ENCODE results near the gene RASAL2.
A peak's percentile ranks its signal among the peaks of the same experiment; 100 is the strongest.
"Not testable (repeated sequence)": the region's sequence is repeated elsewhere in the genome, so short reads cannot be mapped to it uniquely, and the experiment has no call there.

Gene RASAL2

DNA sequence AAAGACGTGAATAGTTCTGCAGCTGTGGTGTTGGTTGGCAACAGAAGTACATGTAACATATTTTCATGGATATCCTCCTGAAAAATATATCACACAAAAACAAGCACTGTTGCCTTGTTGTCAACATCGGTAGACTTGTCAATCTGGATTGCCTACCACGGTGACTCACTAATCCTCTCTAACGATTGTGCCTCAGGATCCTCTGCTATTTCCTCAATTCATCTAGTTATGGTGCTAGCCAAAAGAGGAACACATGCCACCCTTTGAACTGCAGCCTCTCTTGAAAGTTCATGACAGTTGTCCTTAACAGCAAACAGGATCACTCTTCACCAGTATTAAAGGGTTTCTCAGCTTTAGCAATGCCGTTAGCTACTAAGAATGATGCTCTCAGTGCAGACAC is 25.7 kb downstream of the RASAL2 start:
- DNase-seq (ENCODE audit: low spot score): no peak

DNA sequence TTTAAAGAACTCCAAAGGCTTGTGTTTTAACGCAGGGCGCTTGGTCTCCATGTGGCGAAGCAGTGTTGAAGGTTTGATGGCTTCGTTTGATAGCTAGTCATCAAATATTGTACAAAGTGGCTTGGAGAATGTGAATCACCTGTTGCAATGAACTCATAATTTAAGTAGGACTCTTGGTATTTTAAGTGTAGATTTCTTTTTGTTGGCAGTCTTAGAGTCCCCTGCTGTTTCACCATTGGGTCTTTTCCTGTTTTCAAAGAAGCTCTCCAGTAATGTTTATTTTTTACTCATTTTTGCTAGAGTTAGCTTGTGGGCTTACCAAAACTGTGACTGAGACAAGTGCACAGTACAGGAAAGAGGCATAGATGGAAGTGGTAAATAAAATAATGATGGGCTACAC is 26.2 kb downstream of the RASAL2 start:
- no peak for DNase-seq (ENCODE audit: low spot score)

DNA sequence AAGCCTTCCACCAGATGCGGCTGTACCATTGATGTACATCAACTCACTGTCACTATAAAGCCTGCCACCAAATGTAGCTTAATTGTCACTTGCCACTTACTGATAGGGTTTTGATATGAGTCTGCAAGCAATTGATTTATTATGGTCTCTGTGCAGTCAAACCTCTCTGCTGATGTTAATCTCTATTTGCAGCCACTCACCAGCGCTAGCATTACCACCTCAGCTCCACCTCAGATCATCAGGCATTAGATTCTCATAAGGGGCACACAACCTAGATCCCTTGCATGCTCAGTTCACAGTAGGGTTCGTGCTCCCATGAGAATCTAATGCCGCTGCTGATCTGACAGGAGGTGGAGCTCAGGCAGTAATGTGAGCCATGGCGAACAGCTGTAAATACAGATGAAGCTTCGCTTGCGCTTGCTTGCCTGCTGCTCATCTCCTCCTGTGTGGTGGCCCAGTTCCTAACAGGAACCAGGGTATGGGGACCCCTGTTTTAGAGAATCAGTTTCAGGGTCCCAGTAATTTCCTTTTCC is 26.7 kb downstream of the RASAL2 start:
- not testable (repeated sequence) for DNase-seq (ENCODE audit: low spot score)

DNA sequence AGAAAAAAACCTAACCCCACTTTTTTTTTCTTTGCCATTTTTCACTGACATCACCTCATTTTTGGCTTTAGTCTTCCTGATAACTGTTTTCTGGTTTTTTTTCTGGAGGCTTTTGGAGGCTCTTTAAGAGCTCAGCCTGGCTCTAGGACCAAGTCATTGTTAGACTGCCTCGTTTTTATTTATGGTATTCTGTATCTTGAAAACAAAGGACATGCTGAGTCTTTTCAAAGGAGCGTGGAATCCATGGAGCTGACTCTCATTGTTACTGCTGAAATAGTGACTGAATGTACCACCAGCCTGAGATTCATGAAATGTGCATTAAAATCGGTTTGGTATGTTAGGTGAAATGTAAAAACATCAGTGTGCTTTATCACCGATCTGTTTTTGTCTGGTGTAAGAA is 28.0 kb downstream of the RASAL2 start:
- DNase-seq (ENCODE audit: low spot score): no peak

DNA sequence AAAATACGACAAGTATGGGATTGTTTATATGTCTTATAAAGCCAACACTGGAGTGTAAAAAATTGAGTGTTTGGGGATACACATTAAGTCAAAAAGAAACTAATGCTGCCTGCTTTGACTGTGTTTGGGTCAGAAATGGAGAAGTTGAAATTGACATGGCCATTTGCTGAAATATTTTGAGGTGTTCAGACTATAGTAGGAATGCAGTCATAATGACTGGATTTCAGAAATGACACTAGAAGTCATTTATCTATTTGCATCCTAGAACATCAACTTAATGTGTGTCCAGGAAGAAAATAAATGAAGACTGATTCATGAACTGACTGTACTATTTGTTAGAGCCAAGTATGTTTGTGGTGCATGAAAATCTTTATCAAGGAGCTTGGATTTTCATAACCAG is 28.4 kb downstream of the RASAL2 start:
- no peak for DNase-seq (ENCODE audit: low spot score)

DNA sequence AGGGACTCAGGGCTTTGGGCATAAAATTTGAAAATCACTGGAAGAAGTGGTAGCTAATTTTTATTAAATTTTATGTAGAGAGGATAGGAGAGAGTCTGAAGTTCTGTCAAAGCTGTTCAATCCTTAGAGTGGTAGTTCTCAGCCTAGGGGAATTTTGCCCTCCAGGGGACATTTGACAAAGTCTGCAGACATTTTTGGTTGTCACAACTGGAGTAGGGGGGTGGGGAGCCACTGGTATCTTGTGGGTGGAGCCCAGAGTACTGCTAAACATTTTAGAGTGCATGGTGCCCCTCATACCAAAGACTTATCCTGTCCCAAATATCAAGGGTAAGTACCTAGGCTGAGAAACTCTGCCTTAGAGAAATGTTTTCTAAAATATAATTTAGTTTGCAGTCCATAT is 30.2 kb downstream of the RASAL2 start:
- DNase-seq (ENCODE audit: low spot score): no peak

DNA sequence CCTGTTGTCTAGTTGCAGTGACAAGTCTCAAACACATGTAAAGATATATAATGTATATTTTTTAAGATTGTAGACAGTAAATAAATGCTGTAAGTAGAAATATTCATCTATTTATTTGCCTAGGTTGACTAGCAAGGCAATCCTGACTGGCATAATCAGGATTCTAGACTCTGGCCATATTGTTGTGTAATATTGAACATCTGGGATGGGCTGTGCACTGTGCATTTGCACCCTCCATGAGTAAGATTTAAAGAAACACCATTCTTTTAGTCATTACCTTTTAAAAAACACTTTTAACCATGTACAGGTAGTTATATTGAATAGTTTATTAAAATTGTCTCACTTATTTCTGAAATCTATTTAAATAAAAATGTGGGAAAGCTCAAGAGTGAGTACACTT is 32.4 kb downstream of the RASAL2 start:
- DNase-seq (ENCODE audit: low spot score): no peak

DNA sequence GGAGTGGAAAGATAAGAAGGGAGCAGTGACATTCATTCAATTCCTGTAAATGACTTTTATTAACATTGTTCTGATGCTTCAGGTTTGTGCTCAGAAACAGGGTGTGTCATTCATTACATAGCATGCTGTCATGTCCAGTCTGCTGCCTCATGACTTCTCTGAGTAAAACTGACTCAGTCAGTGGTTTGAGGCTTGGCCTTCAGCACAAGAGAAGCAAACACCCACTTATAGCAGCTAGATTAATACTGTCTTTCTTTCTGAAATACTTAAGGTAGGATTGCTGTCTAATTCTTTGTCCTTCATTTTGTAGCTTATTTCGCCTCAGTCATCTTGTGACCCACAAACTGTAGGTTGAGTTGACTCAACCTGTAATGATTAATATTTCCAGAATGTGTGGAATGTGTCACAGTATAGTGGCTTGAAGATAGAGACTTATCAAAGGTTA is 32.9 kb downstream of the RASAL2 start:
- peak; percentile 26 for DNase-seq (ENCODE audit: low spot score)

DNA sequence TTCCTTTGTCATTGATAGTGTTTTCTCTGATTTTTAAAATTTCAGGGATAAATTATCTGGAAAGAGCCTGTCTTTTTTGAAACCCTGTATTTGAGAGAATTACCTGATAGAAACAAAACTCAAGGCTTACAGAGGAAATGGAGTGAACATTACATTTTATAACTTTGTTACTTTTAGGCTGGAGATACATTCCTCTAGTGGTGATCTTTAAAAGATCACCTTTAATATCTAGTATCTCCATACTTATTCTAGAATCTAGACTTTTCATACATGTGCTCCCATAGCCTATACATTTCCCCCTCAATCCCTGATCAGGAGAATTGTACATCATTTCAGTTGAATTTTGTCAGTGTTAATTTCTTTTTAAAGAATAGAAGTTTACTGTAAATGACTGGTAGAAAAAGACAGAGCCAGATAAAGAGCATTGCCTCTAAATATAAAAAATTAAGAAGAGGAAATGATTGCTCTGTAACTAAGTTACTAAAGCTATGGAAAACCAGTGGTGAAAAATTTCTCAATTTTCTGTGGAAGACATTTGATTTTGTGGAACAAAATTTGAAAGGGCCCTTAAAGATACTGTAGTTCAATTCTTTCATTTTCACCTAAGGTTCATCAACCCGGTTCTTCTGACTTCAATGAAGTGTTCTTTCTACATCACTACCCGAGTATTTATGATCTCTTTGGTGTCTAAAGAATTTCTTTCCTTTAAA is 33.7 kb downstream of the RASAL2 start:
- no peak for DNase-seq (ENCODE audit: low spot score)

DNA sequence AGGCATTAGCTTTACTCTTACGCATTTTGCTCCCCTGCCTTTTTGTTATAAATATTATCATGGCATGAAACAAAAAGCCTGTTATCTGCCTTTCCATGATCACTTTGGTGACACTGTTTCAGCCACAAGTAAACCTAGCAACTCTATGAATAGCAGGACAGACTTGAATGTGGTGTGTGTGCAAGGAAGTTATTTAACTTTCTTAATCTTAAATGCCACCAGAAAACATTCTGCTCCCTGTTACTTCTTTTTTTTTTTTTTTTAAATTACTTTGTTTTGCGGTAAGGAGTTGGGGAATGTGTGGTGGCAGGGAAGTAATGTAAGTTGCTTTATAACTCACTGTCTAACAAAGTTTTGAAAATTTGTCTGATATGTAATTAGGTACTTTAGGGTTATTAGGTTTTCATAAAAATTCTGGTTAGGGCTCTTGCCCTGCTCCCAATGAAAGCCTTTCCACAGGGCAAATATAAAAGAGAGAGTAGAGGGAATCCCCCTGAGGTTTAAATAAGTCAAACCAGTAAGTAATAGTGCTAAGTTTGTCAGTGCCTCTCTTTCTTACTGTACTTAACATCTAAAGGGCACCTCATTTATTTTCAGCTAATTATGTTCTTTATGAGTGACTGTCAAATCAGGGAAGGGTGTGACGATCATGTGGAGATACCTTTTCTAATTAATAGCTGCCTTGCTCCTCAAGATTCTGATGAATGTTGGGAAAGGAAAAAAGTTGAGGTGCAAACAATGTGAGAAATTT is 39.5 kb downstream of the RASAL2 start:
- no peak for DNase-seq (ENCODE audit: low spot score)

DNA sequence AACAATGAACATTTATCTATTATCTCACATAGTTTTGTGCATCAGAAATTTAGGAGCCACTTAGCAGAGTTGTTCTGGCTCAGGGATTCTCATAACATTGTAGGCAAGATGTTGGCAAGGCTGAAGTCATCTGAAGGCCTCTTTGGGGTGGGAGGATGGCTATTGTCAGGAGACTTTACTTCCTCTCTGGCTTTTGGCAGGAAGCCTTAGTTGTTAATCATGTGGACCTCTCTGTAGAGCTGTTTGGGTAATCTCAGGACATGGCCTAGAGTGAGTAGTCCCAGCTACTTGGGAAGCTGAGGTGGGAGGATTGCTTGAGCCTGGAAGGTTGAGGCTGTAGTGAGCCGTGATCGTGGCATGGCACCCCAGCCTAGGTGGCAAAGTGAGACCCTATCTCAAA is 40.2 kb downstream of the RASAL2 start:
- DNase-seq (ENCODE audit: low spot score): peak; percentile 50

DNA sequence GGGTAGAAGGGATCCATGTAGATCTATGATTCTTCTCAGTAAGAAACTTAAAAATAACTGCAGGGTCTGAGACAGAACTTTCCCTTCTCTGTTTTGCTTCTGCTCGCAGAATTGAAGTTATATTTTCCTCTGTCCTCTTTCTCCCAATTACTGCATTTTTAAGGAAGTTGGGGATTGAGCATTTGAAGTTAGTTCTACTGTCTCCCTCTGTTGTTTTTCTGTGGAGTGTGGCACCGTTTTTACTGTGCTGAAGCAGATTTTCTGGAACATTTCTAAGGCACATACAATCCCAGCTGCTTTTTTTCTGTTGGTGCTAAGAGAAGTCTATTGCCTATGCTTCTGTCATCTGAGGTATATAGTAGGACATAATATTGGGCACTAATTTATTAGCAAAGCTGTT is 43.3 kb downstream of the RASAL2 start:
- DNase-seq (ENCODE audit: low spot score): no peak

DNA sequence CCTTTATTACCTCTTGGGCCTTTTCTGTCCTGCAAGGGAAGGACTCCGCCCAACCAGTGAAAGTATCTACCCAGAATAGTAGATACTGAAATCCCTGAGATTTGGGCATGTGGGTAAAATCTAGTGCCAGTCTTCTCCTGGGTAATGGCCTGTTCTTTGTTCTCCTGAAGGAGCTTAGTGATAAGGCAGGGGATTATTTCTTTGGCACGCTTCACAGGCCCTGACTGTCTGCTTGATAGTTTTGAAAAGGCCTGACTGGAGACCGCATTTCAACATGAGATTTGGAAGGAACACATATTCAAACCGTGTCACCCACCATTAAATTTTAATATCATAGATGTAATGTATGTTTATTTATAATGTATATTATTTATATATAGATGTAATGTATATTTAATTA is 48.9 kb downstream of the RASAL2 start:
- no peak for DNase-seq (ENCODE audit: low spot score)

DNA sequence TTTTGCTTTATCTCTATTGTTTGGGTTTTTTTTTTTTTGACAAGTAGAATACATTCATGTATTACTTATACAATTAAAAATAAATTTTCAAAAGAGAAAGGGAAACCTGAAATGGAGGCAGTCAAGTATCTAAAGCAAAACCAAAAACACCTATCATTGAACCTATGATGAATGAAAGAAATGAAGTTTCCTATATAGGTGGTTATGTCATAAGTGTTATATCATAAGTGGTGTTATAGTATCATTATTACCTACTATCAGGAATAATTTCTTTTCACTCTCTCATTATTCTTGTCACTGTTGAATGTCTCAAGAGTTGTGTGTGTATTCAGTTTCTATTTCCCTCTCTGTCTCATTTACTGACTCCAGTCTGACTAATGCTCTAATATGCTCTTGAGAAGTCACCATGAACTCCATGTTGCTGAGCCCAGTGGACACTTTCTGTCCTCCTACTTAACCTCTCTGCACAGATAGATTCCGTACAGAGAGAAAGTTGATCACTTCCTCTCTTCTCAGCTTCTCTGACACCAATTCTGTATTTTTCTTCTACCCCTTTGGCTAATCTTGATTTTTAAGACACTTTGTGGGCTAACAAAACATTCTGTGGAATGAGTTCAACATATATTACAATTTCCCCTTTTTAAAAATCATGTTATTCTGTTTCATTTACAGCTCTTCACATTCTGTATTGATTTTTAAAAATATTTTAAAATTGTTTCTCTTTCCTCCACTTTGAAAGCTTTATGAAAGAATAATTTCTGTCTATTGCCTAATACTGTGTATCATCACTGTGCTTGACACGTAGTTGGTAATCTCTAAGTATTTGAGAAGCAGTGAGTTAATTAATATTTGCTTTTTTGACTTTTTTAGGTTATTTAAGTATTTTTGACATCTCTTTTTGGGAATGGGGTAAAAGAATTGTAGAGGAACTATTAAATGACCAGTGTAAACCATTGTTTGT is 50.1 kb downstream of the RASAL2 start:
- no peak for DNase-seq (ENCODE audit: low spot score)

DNA sequence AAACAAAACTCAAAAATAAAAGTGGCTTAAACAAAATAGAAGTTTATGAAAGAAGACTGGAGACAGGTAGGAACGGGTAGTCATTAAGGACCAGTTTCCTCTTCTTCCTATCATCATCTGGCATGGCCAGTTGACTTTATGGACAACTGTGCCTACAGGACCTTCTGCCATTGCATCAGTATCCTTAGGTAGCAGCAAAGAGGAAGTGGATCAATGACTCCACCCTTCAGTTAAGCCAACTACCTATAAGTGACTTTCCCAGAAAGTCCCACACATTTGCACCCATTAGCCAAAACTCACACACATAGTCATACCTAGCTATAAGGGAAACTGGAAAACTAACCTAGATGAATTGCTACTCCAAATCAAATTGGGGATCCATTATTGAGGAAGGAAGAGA is 51.7 kb downstream of the RASAL2 start:
- no peak for DNase-seq (ENCODE audit: low spot score)

DNA sequence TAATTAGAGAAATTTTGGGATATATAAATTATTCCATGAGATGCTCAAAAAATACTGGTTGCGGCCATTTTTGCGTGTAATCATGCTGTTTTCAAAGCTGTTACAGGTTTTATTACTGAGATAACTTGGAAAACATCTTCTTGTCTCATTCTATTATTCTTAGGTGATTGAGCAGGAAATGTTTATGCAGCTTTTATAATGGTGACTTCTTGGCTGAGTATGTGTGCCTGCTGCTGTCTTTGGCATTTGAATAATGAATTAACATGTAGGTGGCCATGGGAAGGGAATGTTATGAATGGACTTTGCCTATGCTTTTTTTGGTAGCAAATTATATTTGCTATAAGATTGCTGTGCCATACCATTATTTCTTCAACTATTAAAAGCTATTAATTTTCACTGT is 52.5 kb downstream of the RASAL2 start:
- no peak for DNase-seq (ENCODE audit: low spot score)

DNA sequence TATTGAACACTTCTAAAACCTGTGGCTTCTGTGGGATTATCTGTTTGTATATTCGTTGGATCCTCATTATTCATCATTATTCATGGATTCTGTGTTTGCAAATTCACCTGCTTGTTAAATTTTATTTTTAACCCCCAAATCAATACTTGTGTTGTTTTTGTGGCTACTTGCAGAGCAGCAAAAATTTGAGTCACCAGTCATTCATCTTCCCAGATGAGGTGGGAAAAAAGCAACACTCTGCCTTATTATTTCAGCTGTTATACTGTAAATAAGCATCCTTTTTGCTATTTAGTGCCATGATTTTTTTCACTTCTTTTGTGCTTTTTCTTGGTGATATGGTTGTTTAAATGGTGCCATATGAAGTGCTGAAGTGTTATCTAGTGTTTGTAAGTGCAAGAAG is 56.7 kb downstream of the RASAL2 start:
- no peak for DNase-seq (ENCODE audit: low spot score)

DNA sequence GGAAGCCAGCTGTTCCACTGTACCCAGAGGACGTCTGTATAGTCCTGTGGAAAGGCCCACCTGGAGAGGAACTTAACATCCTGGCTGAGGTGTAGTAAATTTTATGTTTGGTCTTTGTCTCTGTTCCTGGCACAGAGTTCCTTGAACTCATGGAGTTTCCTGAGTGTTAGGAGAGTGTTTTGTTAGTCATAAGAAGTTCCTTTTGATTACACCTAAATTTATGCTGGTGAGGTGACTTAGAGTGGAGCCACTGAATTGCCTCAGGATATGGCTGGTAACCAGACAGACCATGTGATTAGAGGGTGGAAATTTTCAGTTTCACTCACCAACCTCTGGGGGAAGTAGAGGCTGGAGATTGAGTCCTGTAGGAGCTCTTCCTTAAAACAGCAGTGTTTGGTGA is 57.9 kb downstream of the RASAL2 start:
- no peak for DNase-seq (ENCODE audit: low spot score)

DNA sequence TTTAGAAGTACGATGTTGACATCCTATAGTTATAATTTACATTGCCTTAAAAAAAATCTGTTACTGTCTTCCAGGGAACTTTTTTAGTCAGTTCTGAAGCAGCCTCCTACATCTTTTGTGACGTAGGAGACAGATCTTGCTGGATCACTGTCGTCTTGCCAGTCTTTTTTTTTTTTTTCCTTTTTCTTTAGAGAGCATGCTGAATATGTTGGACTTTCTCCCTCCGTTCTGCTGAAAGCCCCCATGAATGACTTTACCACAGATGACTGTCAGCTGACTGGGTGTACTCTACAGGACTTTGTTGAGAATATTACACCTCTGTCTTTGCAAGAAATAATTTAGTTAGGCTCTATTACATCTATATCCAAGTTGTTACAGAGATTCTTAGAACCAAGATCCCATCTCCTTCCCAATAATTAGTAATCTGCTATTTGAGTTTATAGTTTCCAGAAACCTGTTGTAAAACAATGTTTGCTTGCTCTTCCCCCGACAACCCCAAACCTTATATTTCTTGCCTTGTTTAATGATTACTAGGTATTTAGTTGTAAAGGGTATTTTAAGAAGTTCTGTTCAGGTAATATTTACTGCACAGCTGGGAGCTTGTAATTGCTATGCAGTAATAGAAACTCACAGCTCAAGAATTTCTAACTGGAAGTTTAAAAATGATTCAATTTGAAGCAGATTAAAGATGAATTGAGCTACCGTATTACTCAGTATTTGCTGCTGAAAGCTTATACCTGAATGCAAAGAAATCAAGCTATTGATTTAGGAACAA is 61.8 kb downstream of the RASAL2 start:
- DNase-seq (ENCODE audit: low spot score): no peak

DNA sequence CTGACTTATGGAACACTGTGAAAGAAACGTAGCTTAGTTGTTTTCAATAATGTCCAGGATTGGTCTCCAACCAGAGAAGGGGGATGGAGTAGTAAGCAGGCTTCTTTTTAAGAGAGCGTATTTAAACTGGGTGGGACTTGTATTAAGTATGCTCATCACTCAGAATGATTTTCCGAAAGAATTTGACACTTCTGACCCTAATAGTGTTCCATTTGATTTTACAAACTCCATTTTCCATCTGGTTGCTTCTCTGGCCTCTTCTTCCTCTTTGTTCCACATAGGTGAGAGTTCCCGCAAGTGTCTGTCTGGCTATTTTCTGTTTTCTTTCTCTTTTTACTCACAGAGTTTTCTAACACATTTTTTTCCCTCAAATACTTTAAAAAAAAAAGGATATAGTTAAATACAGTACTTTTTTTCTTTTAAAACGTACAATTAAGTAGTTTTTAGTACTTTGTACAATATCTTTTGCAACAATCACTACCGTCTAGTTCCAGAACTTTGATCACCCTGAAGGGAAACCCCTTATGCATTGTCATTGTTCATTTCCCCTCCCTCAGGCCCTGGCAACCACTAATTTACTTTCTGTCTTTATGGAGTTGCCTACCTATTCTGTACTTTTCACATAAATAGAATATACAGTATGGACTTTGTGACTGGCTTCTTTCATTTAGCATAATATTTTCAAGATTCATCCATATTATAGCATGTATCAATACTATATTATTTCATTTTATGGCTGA is 67.0 kb downstream of the RASAL2 start:
- no peak for DNase-seq (ENCODE audit: low spot score)

DNA sequence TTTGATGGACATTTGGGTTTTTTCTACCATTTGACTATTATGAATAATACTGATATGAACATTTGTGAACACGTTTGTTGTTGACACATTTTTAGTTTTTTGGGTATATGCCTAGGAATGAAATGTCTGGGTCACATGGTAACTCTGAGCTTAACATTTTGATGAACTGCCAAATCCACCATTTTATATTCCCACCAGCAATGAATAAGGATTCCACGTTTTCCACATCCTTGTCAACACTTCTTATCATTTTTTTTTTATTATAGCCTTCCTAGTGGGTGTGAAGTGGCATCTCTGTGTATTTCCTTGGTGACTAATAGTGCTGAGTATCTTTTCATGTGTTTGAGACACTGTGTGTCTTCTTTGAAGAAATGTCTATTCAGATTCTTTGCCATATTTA is 67.6 kb downstream of the RASAL2 start:
- no peak for DNase-seq (ENCODE audit: low spot score)

All from hepatic stellate cell (primary cell).